Endothelial cell of umbilical vein (primary cell): ENCODE data around the gene RRP1B. TPM values are rescaled to one million over a fixed set of nuclear protein-coding genes. Genes with fewer than 3 reads are reported as not detected.

Experiments used
- BruUV-seq: library from RNA; stranded (reverse); fragments of 400-500 nt; replicated peaks from 2 replicates; lab custom pipeline; 2021; lab: Mats Ljungman, UMichigan
- CTCF ChIA-PET: fragments of 300-600, 350-600 bp; sonication (Branson Sonifier 250); formaldehyde crosslinking; loops from one replicate; lab custom pipeline; 2021; ENCODE audit warnings: antibody characterized with exemption, inconsistent platforms; lab: Charles Lee
- POLR2A ChIA-PET: fragments of 300-600, 350-600 bp; sonication (Branson Sonifier 250); formaldehyde crosslinking; loops from one replicate; lab custom pipeline; 2021; ENCODE audit warnings: antibody characterized with exemption, inconsistent platforms; lab: Charles Lee
- DNase-seq: peaks from one replicate; pipeline ENCODE4 v3.0.0-alpha.2; 2011; ENCODE audit warnings: low read depth, low spot score
- FAIRE-seq: peaks from 2 replicates; lab custom pipeline; 2011; peaks lifted over from hg19 to GRCh38; lab: Jason Lieb, UNC
- H2AFZ ChIP-seq: 2 replicates; pipeline ENCODE4 v1.6.0; 2012; ENCODE audit warnings: low read depth, low read length, control low read depth, inconsistent platforms
- H3K27ac ChIP-seq: 2 replicates; pipeline ENCODE4 v1.5.1; 2011; ENCODE audit warnings: low read depth, mild to moderate bottlenecking, control low read depth, low read length, moderate library complexity; ENCODE audit not compliant: insufficient read depth
- H3K27me3 ChIP-seq, 2 experiments: 2 replicates each; pipeline versions ENCODE4 v1.6.0 to v1.6.1; 2011; ENCODE audit warnings: low read length in 2 of 2, mixed read lengths in 1 of 2; ENCODE audit not compliant: control insufficient read depth in 2 of 2, insufficient read depth in 2 of 2
- H3K36me3 ChIP-seq, 2 experiments: 2 replicates in 1 of 2; 3 replicates in 1 of 2; pipeline ENCODE4 v1.5.1; 2011; ENCODE audit warnings: low read length in 2 of 2, mild to moderate bottlenecking in 1 of 2, moderate library complexity in 1 of 2; ENCODE audit not compliant: control insufficient read depth in 2 of 2, insufficient read depth in 2 of 2; ENCODE audit errors: extremely low read depth in 1 of 2
- H3K4me1 ChIP-seq: 3 replicates; pipeline ENCODE4 v1.5.1; 2011; ENCODE audit warnings: mild to moderate bottlenecking, low read length; ENCODE audit not compliant: control insufficient read depth, insufficient read depth; ENCODE audit errors: extremely low read depth
- H3K4me2 ChIP-seq: 2 replicates; pipeline ENCODE4 v1.6.1; 2011; ENCODE audit warnings: low read length, control low read depth, mixed read lengths; ENCODE audit not compliant: insufficient read depth
- H3K4me3 ChIP-seq, 3 experiments: fragments of 200-600 bp in 1 of 3; sonication (generic), shearing (Covaris generic) in 1 of 3; replicated peaks in 1 of 3; 2 replicates each; pipeline ENCODE4 v1.5.1; 2011 to 2016; ENCODE audit warnings: control low read depth in 3 of 3, low read length in 3 of 3, mild to moderate bottlenecking in 2 of 3, inconsistent platforms in 1 of 3, low read depth in 1 of 3, moderate library complexity in 1 of 3; ENCODE audit not compliant: insufficient read depth in 1 of 3
- H3K79me2 ChIP-seq: 2 replicates; pipeline ENCODE4 v1.6.0; 2012; ENCODE audit warnings: low read length, inconsistent platforms; ENCODE audit not compliant: control insufficient read depth, insufficient read depth
- H3K9ac ChIP-seq: replicated peaks from 2 replicates; pipeline ENCODE3; 2011; ENCODE audit warnings: low read length, control low read depth; ENCODE audit not compliant: insufficient read depth; ENCODE audit errors: extremely low read depth
- H3K9me1 ChIP-seq: replicated peaks from 3 replicates; pipeline ENCODE4 v1.6.0; 2011; ENCODE audit warnings: mild to moderate bottlenecking, low read length; ENCODE audit not compliant: control insufficient read depth, insufficient read depth; ENCODE audit errors: extremely low read depth
- H3K9me3 ChIP-seq: replicated peaks from 2 replicates; pipeline ENCODE4 v1.5.1; 2012; ENCODE audit warnings: low read length, inconsistent platforms; ENCODE audit not compliant: control insufficient read depth, insufficient read depth
- H4K20me1 ChIP-seq: replicated peaks from 2 replicates; pipeline ENCODE3; 2011; ENCODE audit warnings: mild to moderate bottlenecking, low read length; ENCODE audit not compliant: control insufficient read depth, insufficient read depth; ENCODE audit errors: extremely low read depth
- CTCF ChIP-seq, 2 donors: IDR thresholded peaks; 1 replicate in 1 of 2; 2 replicates in 1 of 2; pipeline ENCODE4 v1.5.1; 2011; ENCODE audit warnings: low read length in 2 of 2, mild to moderate bottlenecking in 2 of 2, moderate library complexity in 2 of 2, control low read depth in 1 of 2, inconsistent platforms in 1 of 2, low read depth in 1 of 2; ENCODE audit not compliant: insufficient read depth in 1 of 2; ENCODE audit errors: extremely low read depth in 1 of 2
- FOS ChIP-seq: IDR thresholded peaks from 2 replicates; pipeline ENCODE4 v1.6.1; 2011; ENCODE audit warnings: mild to moderate bottlenecking, low read length, moderate library complexity, borderline replicate concordance; ENCODE audit not compliant: insufficient read depth
- GATA2 ChIP-seq: IDR thresholded peaks from 2 replicates; pipeline ENCODE4 v1.7.0; 2011; ENCODE audit warnings: low read depth, mild to moderate bottlenecking, moderate library complexity, mixed read lengths, low read length; ENCODE audit not compliant: insufficient read length, insufficient read depth
- JUN ChIP-seq: IDR thresholded peaks from 2 replicates; pipeline ENCODE4 v1.6.1; 2011; ENCODE audit warnings: borderline replicate concordance, low read depth; ENCODE audit not compliant: insufficient read length, insufficient read depth
- MAX ChIP-seq: IDR thresholded peaks from 2 replicates; pipeline ENCODE4 v1.6.1; 2011; ENCODE audit not compliant: insufficient read depth, insufficient read length
- MYC ChIP-seq: IDR thresholded peaks from one replicate; pipeline ENCODE4 v1.6.1; 2011; ENCODE audit warnings: mild to moderate bottlenecking, low read depth, low read length
- dilution Hi-C: fragments of 300-500 bp; cut with MboI; formaldehyde crosslinking; loops from one replicate; pipeline ENCODE4 v1.15.0; 2019; ENCODE audit warnings: low sequenced_read_pairs; ENCODE audit not compliant: extremely low pct_ligation_motif_present
- intact Hi-C: fragments of 100-400 bp; cut with micrococcal nuclease; formaldehyde crosslinking; loops from one replicate; pipeline ENCODE4 v1.10.0; 2022
- polyA plus RNA-seq, 4 experiments: library from polyadenylated mRNA; depleted of rRNA in 3 of 4; stranded (reverse) in 3 of 4; unstranded in 1 of 4; fragments of >200 nt; gene quantifications; 2 replicates each; pipeline versions ENCODE4 v1.2.1 to v1.2.3, GENCODE V29; 2011 to 2012; ENCODE audit warnings: missing spikeins in 1 of 4
- total RNA-seq: library from RNA; stranded (reverse); gene quantifications from 2 replicates; pipeline ENCODE4 v1.2.3, GENCODE V29; 2021

The RRP1B gene
- total and polyA plus RNA-seq, 2 donors (not counting 3 experiments of a cell fraction or from before 2014, with no cell fraction given), result 13.0 to 39.9 TPM

DNA sequence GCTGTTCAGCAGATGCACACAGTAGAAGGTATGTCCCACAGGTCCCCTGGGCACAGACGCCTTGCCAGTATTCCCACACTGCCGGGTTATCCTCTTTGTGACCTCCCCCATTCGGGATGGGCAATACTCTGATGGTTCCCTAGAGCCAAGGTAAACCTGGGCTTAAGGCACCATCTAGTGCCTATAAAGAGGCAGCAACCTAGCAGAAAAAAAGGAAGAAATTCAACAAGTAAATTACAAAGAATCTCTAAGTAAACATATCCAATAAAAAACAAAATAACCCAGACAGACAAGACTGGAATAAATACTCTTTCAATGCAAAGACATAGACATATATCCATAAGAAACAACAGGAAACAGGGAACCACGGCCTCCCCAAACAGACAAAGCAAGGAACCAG is 39.5 kb upstream of the RRP1B start:
- BruUV-seq, result no TSS peak
- dilution Hi-C loops, result no loop called here
- no peaks in the 10 kb centered on the region for H3K79me2 ChIP-seq

DNA sequence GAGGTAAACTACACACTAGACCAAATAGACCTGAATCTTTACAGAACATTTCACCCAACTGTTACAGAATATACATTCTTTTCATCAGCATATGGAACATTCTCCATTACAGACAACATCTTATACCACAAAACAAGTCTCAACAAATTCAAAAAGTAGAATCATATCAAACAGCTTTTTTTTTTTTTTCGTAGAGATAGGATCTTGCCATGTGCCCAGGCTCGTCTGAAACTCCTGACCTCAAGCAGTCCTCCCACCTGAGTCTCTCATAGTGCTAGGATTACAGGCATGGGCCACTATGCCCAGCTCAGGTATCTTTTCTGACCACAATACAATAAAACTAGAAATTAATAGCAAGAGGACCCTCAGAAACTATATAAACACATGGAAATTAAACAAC is 36.6 kb upstream of the RRP1B start:
- no TSS peak for BruUV-seq
- dilution Hi-C loops (no loop called here), intact Hi-C loops (no loop called here)
- no peak for FAIRE-seq
- POLR2A ChIA-PET, result no interaction called here
- no peak overlapping the region for H3K4me2 ChIP-seq
- no peak overlapping the region for H3K4me3 ChIP-seq
- H3K9me1 ChIP-seq, result no peaks in the 10 kb centered on the region
- H3K79me2 ChIP-seq, result no peaks in the 10 kb centered on the region
- no peaks in the 10 kb centered on the region for H4K20me1 ChIP-seq
- H3K9ac ChIP-seq, result no peak overlapping the region
- H2AFZ ChIP-seq, result no peak overlapping the region
- no peaks in the 10 kb centered on the region for H3K4me1 ChIP-seq
- H3K36me3 ChIP-seq, result no peaks in the 10 kb centered on the region
- TF ChIP-seq JUN (no peak), MAX (no peak), GATA2 (no peak), MYC (no peak), CTCF (IDR thresholded peaks at IDR 0.05; ENCODE audit: extremely low read depth in 1 of 2, insufficient read depth in 1 of 2, low read depth in 1 of 2, low read length in 2 of 2) (no peak), FOS (no peak)
- H3K27ac ChIP-seq, result no peak overlapping the region
- CTCF ChIA-PET, result no interaction called here
- no peak for DNase-seq
- no peaks in the 10 kb centered on the region for H3K9me3 ChIP-seq
- H3K27me3 ChIP-seq, result peaks cover 0 to 20% of the 10 kb centered on the region in 2 experiments

More for the DNA sequence above, 39.5 kb upstream of the RRP1B start:
- H3K4me1 ChIP-seq, result no peaks in the 10 kb centered on the region
- DNase-seq, result no peak
- H3K4me2 ChIP-seq, result no peak overlapping the region
- no peak overlapping the region for H3K4me3 ChIP-seq
- FAIRE-seq, result no peak
- no peaks in the 10 kb centered on the region for H3K9me1 ChIP-seq
- no peaks in the 10 kb centered on the region for H3K36me3 ChIP-seq
- H3K27ac ChIP-seq, result no peak overlapping the region
- no peaks in the 10 kb centered on the region for H4K20me1 ChIP-seq
- H3K9ac ChIP-seq, result no peak overlapping the region
- peaks cover 0 to 10% of the 10 kb centered on the region in 2 experiments for H3K27me3 ChIP-seq
- no peak overlapping the region for H2AFZ ChIP-seq
- no peaks in the 10 kb centered on the region for H3K9me3 ChIP-seq
- intact Hi-C loops, result no loop called here
- CTCF ChIA-PET, result interaction anchor here (1.0 to 1.6 kb wide), 3 partner anchors 9 to 26 kb away, joined by 3 to 6 read pairs (median 5); no protein-coding TSS in a partner anchor
- TF ChIP-seq MAX (no peak), MYC (no peak), FOS (no peak)
- POLR2A ChIA-PET, result no interaction called here
